Tongue (tissue), 2 donors: ENCODE measurements around the gene EEF1G. TPM values are rescaled to one million over a fixed set of nuclear protein-coding genes. Genes with fewer than 3 reads are reported as not detected.
"Not testable (repeated sequence)": the region's sequence is repeated elsewhere in the genome, so short reads cannot be mapped to it uniquely, and the experiment has no call there.

Experiments used
- DNase-seq: peaks from one replicate; pipeline ENCODE4 v3.0.0-alpha.2; 2015
- total RNA-seq: library from RNA; depleted of rRNA; stranded (reverse); fragments of >200 nt; gene quantifications from one replicate; pipeline ENCODE4 v1.2.3, GENCODE V29; 2014

Gene EEF1G
- total RNA-seq, 1 donor from 2014 or later: 1,840 TPM

- DNase-seq: peak; percentile 81
Measured at GRCh38 chr11:62602141-62603071, 28.7 kb upstream of the EEF1G start.

GRCh38 chr11:62601372-62602140 lies 27.9 kb upstream of the EEF1G start, which contains the start of gene MTA2:
Gene MTA2, minus strand, starts transcription at chr11:62601865. Its CDS starts 415 bp downstream, at chr11:62601450.
- DNase-seq: peak; percentile 99

GRCh38 chr11:62601122-62601371 lies 27.4 kb upstream of the EEF1G start:
- DNase-seq: no peak

- no peak for DNase-seq
Measured at GRCh38 chr11:62600367-62601121, 26.9 kb upstream of the EEF1G start.

GRCh38 chr11:62599901-62600300 lies 26.2 kb upstream of the EEF1G start:
- DNase-seq: no peak

- DNase-seq: peak; percentile 98
Measured at GRCh38 chr11:62599069-62599696, 25.5 kb upstream of the EEF1G start.

GRCh38 chr11:62595124-62595523 lies 21.4 kb upstream of the EEF1G start:
- DNase-seq: no peak

GRCh38 chr11:62593434-62594044 lies 19.8 kb upstream of the EEF1G start:
- DNase-seq: peak; percentile 73

- no peak for DNase-seq
Measured at GRCh38 chr11:62592989-62593421, 19.3 kb upstream of the EEF1G start.

- DNase-seq: no peak
Measured at GRCh38 chr11:62592146-62592815, 18.6 kb upstream of the EEF1G start.

GRCh38 chr11:62591448-62592145 lies 17.9 kb upstream of the EEF1G start, which contains the start of gene TUT1:
Gene TUT1, minus strand, starts transcription at chr11:62591523. Its CDS starts 38 bp downstream, at chr11:62591485.
- peak; percentile 99 for DNase-seq

GRCh38 chr11:62588966-62589637 lies 15.4 kb upstream of the EEF1G start:
- DNase-seq: no peak

GRCh38 chr11:62585356-62585755 lies 11.7 kb upstream of the EEF1G start:
- not testable (repeated sequence) for DNase-seq

- not testable (repeated sequence) for DNase-seq
Measured at GRCh38 chr11:62581735-62582134, 8.0 kb upstream of the EEF1G start.

- no peak for DNase-seq
Measured at GRCh38 chr11:62580959-62581715, 7.4 kb upstream of the EEF1G start.

- DNase-seq: no peak
Measured at GRCh38 chr11:62579252-62579651, 5.6 kb upstream of the EEF1G start.

- no peak for DNase-seq
Measured at GRCh38 chr11:62578541-62578940, 4.8 kb upstream of the EEF1G start.

GRCh38 chr11:62577046-62577714 lies 3.5 kb upstream of the EEF1G start:
- no peak for DNase-seq
